ENCODE results near the gene YWHAE.

DNA sequence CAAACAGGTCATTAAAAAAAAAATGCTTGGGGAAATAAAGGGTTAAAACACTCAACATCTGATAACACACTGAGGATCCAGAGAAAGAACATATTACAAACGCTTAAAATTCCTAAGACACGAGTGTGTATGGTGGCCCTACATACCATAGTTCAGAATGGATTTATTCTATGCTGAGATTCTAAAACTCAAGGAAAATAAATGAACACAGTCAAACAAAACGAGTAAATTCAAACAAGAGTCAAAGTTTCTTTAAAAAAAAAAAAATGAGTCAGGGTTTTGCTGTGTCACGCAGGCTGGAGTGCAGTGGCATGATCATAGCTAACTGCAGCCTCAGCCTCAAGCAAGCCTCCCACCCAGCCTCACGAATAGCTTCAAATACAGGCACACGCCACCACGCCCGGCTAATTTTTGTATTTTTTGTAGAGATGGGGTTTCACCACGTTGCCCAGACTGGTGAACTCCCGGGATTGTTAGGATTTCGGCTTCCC, 38.6 kb upstream of the YWHAE start:
- TF ChIP-seq, protein P1, sequence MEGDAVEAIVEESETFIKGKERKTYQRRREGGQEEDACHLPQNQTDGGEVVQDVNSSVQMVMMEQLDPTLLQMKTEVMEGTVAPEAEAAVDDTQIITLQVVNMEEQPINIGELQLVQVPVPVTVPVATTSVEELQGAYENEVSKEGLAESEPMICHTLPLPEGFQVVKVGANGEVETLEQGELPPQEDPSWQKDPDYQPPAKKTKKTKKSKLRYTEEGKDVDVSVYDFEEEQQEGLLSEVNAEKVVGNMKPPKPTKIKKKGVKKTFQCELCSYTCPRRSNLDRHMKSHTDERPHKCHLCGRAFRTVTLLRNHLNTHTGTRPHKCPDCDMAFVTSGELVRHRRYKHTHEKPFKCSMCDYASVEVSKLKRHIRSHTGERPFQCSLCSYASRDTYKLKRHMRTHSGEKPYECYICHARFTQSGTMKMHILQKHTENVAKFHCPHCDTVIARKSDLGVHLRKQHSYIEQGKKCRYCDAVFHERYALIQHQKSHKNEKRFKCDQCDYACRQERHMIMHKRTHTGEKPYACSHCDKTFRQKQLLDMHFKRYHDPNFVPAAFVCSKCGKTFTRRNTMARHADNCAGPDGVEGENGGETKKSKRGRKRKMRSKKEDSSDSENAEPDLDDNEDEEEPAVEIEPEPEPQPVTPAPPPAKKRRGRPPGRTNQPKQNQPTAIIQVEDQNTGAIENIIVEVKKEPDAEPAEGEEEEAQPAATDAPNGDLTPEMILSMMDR (conservative IDR thresholded peaks at IDR 0.05 in 1 of 2, IDR thresholded peaks at IDR 0.05 in 1 of 2; ENCODE audit: low read depth in 1 of 2, low read length in 2 of 2): no peak
- TF ChIP-seq EZH2 (IDR thresholded peaks at IDR 0.05; ENCODE audit: low read length, missing control alignments): no peak
